Esophagus muscularis mucosa (tissue), 4 donors: Measurements from ENCODE around the gene KLHDC7A.
"Not testable (repeated sequence)": the region's sequence is repeated elsewhere in the genome, so short reads cannot be mapped to it uniquely, and the experiment has no call there.

Experiments
- CTCF ChIP-seq, 3 experiments: fragments of 200-600 bp in 2 of 3; fragments of 450-650 bp in 1 of 3; sonication (generic) in 2 of 3; IDR thresholded peaks; one replicate each; pipeline ENCODE4 v1.5.1; 2017 to 2019; ENCODE audit warnings: antibody characterized with exemption in 3 of 3, mild to moderate bottlenecking in 2 of 3, moderate library complexity in 1 of 3
- EP300 ChIP-seq: sonication (generic); formaldehyde crosslinking; IDR thresholded peaks from one replicate; pipeline ENCODE4 v1.6.1; 2017; ENCODE audit warnings: antibody characterized with exemption
- POLR2A ChIP-seq: fragments of 450-650 bp; IDR thresholded peaks from one replicate; pipeline ENCODE4 v1.6.1; 2017; ENCODE audit warnings: antibody characterized with exemption, moderate library complexity, mild to moderate bottlenecking, low read depth
- POLR2AphosphoS5 ChIP-seq, 2 donors: sonication (generic); formaldehyde crosslinking; IDR thresholded peaks; one replicate each; pipeline ENCODE4 v1.6.1; 2017; ENCODE audit warnings: antibody characterized with exemption in 2 of 2

GRCh38 chr1:18462517-18462916 lies 18.2 kb upstream of the KLHDC7A start:
- TF ChIP-seq POLR2AphosphoS5 (IDR thresholded peaks at IDR 0.05); CTCF (IDR thresholded peaks at IDR 0.05); POLR2A; EP300: not testable (repeated sequence)
